ENCODE measurements around the gene IFNK. TPM values are rescaled to one million over a fixed set of nuclear protein-coding genes. Genes with fewer than 3 reads are reported as not detected.

The IFNK gene
- total RNA-seq, 2 experiments from 2014 or later, result not detected

DNA sequence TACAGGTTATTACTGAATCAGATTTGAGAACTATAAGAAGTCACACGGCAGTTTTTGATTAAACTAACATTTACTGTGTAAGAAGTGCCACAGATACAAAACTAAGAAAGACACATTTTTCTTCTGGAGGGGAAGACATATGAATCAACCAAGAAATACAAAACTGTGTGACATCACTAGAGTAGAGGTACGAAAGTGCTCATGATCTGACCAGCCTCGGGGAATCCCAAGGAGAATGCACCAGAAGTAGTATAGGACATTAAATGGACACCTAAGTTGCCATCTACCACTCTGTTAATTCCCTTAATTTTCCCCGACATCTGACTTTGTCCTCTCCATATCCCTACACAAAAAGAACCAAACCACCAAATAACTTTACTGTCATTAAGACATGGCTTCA, 5.3 kb upstream of the IFNK start:
- Histone ChIP-seq H3K4me1 (ENCODE audit: insufficient read depth, low read length) (no peaks in the 10 kb centered on the region), H3K27me3 (ENCODE audit: control insufficient read depth in 1 of 2, insufficient read depth in 2 of 2, low read length in 2 of 2) (no peaks in the 10 kb centered on the region), H3K4me3 (ENCODE audit: low read length) (no peak overlapping the region), H3K27ac (ENCODE audit: low read depth in 1 of 2, low read length in 2 of 2) (no peak overlapping the region), H3K9me3 (ENCODE audit: control insufficient read depth in 1 of 2, insufficient read depth in 1 of 2, low read length in 2 of 2) (no peaks in the 10 kb centered on the region), H3K36me3 (ENCODE audit: insufficient read depth, low read length) (no peaks in the 10 kb centered on the region)
- no peak overlapping the region for H3K27ac Mint-ChIP-seq
- H3K4me1 Mint-ChIP-seq (ENCODE audit: low read depth), result no peaks in the 10 kb centered on the region
- H3K36me3 Mint-ChIP-seq (ENCODE audit: low read depth), result no peaks in the 10 kb centered on the region
- TF ChIP-seq, protein P1, sequence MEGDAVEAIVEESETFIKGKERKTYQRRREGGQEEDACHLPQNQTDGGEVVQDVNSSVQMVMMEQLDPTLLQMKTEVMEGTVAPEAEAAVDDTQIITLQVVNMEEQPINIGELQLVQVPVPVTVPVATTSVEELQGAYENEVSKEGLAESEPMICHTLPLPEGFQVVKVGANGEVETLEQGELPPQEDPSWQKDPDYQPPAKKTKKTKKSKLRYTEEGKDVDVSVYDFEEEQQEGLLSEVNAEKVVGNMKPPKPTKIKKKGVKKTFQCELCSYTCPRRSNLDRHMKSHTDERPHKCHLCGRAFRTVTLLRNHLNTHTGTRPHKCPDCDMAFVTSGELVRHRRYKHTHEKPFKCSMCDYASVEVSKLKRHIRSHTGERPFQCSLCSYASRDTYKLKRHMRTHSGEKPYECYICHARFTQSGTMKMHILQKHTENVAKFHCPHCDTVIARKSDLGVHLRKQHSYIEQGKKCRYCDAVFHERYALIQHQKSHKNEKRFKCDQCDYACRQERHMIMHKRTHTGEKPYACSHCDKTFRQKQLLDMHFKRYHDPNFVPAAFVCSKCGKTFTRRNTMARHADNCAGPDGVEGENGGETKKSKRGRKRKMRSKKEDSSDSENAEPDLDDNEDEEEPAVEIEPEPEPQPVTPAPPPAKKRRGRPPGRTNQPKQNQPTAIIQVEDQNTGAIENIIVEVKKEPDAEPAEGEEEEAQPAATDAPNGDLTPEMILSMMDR (IDR thresholded peaks at IDR 0.05), result no peak
- intact Hi-C loops (cut with DNase I, micrococcal nuclease), result no loop called here
- no peak overlapping the region for H3K4me3 Mint-ChIP-seq
- no peak for ATAC-seq (ENCODE audit: poor library complexity)
- DNase-seq, result no peak
- CTCF ChIA-PET, result no interaction called here
- H3K9me3 Mint-ChIP-seq, result no peaks in the 10 kb centered on the region
- POLR2A ChIA-PET, result no interaction called here
- H3K27me3 Mint-ChIP-seq, result no peaks in the 10 kb centered on the region

DNA sequence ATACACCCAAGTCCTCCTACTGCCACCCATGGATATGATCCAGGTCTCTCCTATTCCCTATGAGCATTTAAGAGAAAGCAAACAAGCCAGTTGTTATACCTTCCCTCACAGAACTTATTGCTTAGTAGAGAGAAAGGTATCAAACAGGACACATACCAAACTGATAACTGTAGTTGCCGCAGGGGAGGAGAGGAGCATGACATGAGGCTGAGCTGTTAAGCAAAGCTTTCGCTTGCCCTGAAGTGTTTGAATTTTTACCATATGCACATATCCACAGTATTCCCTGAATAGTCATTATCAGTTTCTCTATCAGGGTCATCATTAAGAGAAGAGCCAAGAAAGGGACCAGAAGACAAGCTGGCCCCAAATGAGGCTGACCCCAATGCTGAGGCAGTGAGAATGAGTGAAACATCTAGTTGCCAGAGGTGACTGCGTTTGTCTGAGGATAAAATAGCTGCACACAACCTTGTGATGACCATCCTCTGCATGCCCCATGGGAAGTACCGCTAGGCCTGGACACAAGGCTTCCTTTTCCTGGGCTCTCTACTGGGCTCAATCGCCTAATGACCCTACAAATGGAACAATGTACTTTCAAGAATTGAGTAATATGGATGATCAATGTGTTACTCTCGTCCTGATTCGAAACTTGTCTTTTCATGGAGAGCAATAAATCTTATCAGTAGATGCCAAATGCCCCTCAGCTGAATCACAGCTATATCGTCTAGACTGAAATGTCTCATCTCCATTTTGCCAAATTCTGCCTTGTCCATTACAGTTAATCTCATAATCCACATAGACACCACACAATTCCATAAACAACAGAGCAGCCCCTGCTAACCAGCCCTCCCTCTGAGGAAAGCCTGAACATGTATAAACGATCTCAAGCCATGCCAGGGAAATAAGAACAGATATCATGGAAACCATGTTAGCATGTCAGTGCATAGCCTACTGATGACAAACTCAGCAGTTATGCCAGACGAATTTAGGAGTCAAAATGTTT, 4.3 kb upstream of the IFNK start:
- ChIA-PET POLR2A (no interaction called here), CTCF (no interaction called here)
- H3K27ac Mint-ChIP-seq, result no peak overlapping the region
- no peaks in the 10 kb centered on the region for H3K4me1 ChIP-seq (ENCODE audit: insufficient read depth, low read length)
- intact Hi-C loops (cut with DNase I, micrococcal nuclease), result no loop called here
- no peaks in the 10 kb centered on the region for H3K27me3 Mint-ChIP-seq
- H3K4me3 Mint-ChIP-seq, result no peak overlapping the region
- H3K4me3 ChIP-seq (ENCODE audit: low read length), result no peak overlapping the region
- H3K9me3 ChIP-seq (ENCODE audit: control insufficient read depth in 1 of 2, insufficient read depth in 1 of 2, low read length in 2 of 2), result no peaks in the 10 kb centered on the region
- TF ChIP-seq, protein P1 (IDR thresholded peaks at IDR 0.05), result no peak
- no peaks in the 10 kb centered on the region for H3K9me3 Mint-ChIP-seq
- DNase-seq (no peak), ATAC-seq (ENCODE audit: poor library complexity) (no peak)
- no peak overlapping the region for H3K27ac ChIP-seq (ENCODE audit: low read depth in 1 of 2, low read length in 2 of 2)
- H3K36me3 Mint-ChIP-seq (ENCODE audit: low read depth), result no peaks in the 10 kb centered on the region
- no peaks in the 10 kb centered on the region for H3K27me3 ChIP-seq (ENCODE audit: control insufficient read depth in 1 of 2, insufficient read depth in 2 of 2, low read length in 2 of 2)
- no peaks in the 10 kb centered on the region for H3K4me1 Mint-ChIP-seq (ENCODE audit: low read depth)
- H3K36me3 ChIP-seq (ENCODE audit: insufficient read depth, low read length), result no peaks in the 10 kb centered on the region

DNA sequence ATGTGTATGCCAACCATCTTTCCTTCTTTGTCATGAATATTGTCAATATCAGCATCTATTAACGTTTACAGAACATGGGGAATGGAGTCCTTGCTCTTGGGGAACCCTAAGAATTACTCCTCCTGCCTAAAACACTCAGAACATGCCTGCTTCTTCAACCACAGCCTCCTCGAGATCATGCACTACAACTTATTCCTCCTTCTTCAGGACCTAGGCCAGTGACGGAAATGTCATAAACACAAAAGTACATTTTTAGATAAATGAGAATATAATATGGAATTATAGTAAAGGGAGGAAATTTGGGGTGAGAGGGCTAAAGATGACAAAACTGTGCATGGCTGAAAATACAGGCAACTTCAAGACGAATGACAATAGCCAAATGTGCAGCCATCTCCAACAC, 3.1 kb upstream of the IFNK start:
- no peak overlapping the region for H3K27ac Mint-ChIP-seq

More for the DNA sequence above, 3.1 kb upstream of the IFNK start:
- Histone ChIP-seq H3K36me3 (ENCODE audit: insufficient read depth, low read length) (no peaks in the 10 kb centered on the region), H3K27ac (ENCODE audit: low read depth in 1 of 2, low read length in 2 of 2) (no peak overlapping the region), H3K4me3 (ENCODE audit: low read length) (no peak overlapping the region), H3K27me3 (ENCODE audit: control insufficient read depth in 1 of 2, insufficient read depth in 2 of 2, low read length in 2 of 2) (no peaks in the 10 kb centered on the region), H3K4me1 (ENCODE audit: insufficient read depth, low read length) (no peaks in the 10 kb centered on the region), H3K9me3 (ENCODE audit: control insufficient read depth in 1 of 2, insufficient read depth in 1 of 2, low read length in 2 of 2) (no peaks in the 10 kb centered on the region)
- ATAC-seq (ENCODE audit: poor library complexity) (no peak), DNase-seq (no peak)
- ChIA-PET CTCF (no interaction called here), POLR2A (no interaction called here)
- no peak overlapping the region for H3K4me3 Mint-ChIP-seq
- TF ChIP-seq, protein P1 (IDR thresholded peaks at IDR 0.05), result no peak
- no peaks in the 10 kb centered on the region for H3K4me1 Mint-ChIP-seq (ENCODE audit: low read depth)
- intact Hi-C loops (cut with DNase I, micrococcal nuclease), result no loop called here
- no peaks in the 10 kb centered on the region for H3K36me3 Mint-ChIP-seq (ENCODE audit: low read depth)
- H3K27me3 Mint-ChIP-seq, result no peaks in the 10 kb centered on the region
- no peaks in the 10 kb centered on the region for H3K9me3 Mint-ChIP-seq

Data from CD4-positive, alpha-beta T cell (primary cell).